NCI-H1417 treated with DMSO at 0.1 percent for 48 hours (cell line): Measurements from ENCODE around the gene GSE1.

ENCODE experiments used
- DNase-seq: peaks from one replicate; lab custom pipeline; 2025; lab: John Stamatoyannopoulos, UW

The GSE1 gene

GRCh38 chr16:85659805-85660511 lies 46.8 kb downstream of the GSE1 start:
- no peak for DNase-seq

DNA sequence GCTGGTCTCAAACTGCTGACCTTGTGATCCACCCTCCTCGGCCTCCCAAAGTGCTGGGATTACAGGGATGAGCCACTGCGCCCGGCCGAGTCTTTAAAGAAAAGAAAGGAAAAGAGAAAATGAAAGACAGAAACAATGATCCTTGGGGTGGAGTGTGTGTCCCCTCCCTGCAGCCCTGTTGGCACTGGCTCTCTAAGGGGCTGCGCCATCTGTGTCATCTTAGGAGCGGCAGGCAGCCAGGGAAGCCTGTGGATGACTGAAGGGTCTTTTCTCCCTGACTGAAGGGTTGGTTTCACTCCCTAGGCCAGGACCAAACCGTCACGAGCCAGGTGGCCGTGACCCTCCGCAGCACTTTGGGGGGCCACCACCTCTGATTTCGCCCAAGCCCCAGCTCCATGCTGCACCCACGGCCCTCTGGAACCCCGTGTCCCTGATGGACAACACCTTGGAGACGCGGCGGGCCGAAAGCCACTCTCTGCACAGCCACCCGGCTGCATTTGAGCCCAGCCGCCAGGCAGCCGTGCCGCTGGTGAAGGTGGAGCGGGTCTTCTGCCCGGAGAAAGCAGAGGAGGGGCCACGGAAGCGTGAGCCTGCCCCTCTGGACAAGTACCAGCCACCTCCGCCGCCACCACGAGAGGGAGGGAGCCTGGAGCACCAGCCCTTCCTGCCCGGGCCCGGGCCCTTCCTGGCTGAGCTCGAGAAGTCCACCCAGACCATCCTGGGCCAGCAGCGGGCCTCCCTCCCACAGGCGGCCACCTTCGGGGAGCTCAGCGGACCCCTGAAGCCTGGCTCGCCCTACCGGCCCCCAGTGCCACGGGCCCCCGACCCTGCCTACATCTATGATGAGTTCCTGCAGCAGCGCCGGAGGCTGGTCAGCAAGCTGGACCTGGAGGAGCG lies 48.0 kb downstream of the GSE1 start:
- no peak for DNase-seq

DNA sequence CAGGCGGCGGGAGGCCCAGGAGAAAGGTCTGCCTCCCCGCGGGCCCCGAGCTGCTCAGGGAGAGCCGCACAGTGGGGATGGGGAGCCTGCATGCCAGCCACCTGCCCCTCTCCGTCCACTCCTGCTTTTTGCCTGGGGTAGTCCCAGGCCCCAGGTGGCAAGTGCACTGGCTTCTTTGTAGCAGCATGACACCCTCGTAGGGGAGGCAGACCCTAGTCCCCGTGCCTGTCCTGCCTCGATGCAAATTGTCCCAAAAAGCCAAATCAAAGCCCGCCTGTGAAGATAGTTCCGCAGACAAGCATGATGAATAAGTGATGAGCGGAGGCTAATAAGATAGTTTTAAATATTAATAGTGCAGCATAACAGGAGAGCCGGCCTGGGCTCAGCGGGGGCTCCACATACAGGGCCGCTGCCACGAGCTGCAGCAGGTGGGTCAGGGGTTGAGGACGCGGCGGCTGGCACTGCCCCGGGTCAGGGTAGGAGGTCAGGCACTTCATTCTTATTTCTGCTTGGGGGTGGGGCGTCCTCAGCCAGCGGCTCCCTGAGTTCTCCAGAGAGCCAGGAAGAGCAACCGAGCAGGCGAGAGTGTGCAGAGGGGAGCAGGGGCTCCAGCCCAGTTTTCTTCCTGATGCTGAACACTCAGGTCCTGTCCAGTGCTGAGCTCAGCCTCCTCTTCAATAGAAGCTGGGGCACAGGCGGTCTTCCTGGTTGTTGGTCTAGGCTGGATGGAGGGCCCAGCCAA lies 48.8 kb downstream of the GSE1 start:
- DNase-seq, result no peak

GRCh38 chr16:85662482-85662812 lies 49.3 kb downstream of the GSE1 start:
- DNase-seq, result no peak

DNA sequence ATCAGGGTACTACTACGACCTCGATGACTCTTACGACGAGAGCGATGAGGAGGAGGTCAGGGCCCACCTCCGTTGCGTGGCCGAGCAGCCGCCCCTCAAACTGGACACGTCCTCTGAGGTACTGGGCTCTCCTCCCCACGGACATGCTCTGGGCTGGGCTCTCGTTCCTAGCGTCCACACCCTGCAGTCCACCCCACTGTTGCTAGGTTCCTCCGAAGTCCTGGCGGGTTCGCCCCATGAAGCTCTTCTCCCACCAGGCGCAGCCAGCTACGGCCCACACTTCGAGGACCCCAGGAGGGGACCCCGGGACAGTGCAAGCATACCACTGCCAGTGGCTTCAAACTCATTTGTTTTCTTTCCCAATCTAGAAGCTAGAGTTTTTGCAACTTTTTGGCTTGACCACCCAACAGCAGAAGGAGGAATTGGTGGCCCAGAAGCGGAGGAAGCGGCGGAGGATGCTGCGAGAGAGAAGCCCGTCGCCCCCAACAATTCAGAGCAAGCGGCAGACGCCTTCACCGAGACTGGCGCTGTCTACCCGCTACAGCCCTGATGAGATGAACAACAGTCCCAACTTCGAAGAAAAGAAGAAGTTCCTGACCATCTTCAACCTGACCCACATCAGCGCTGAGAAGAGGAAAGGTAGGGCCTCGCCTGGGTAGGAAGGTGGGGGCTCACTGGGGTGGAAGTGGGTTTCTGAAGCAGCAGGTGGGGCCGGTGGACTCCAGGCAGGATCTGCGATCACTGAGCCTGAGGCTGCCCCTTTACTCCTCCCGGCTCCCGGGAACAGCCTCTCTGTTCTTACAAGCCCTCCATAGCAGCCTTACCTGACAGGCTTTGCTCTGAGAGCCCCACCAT lies 50.1 kb downstream of the GSE1 start:
- DNase-seq, result no peak

DNA sequence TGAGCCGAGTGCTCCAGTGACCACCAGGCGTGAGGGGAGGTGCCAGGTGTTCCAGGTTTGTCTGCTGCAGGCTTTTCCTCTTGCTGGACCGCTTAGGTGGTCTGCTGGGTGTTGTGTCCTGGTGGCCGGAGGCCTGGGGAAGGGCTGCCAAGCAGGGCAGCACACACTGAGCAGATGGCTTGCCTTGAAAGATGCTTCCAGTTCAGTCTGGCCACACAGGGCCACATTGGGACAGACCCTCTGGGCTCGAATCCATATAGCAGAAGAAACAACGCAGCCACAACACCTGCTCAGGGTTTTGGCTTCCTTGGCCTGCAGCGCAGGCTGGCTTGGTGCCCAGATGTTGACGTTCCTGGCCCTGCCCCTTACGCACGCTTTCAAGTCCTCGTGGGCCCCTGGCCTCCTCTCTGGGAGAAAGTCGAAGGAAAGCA lies 50.8 kb downstream of the GSE1 start:
- DNase-seq, result no peak

DNA sequence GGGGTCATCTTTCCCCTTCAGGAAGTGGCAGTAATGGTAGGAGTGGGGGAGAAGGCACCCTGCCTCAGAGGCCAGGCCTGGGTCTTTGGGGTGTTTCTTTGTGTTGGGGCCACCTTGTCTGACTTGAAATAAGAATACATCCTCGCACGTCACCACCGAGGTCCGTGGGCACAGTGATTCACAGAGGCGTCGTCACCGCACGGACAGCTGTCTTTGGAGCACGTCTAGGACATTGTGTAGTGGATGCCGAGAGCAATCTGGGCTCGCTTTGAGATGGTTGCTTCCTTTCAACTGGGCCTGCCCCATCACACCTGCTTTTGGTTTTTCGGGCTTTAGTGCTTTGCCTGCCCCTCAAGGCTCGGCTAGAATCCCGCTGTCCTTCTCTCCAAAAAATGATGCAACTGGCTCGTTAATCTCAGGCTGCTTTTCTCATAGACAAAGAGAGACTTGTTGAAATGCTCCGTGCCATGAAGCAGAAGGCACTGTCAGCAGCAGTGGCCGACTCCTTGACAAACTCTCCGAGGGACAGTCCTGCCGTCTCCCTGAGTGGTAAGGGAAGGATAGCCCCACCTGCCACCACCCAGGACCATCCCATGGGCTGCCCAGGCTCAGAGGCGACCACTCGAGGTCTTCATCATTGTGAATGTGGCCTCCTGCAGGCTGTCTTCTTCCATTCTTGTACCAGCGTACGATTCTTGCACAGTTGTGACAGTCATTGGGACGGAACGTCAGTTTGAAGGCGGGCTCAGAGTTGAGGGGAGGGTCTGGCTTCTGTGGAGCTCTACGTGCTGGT lies 51.7 kb downstream of the GSE1 start:
- DNase-seq, result no peak

GRCh38 chr16:85665373-85665740 lies 52.2 kb downstream of the GSE1 start:
- DNase-seq, result no peak

GRCh38 chr16:85665929-85666328 lies 52.8 kb downstream of the GSE1 start:
- DNase-seq, result no peak

- no peak for DNase-seq
These were observed 54.1 kb downstream of the GSE1 start for GRCh38 chr16:85667261-85667660.

- DNase-seq, result no peak
These were observed 54.8 kb downstream of the GSE1 start for GRCh38 chr16:85667841-85668413.

DNA sequence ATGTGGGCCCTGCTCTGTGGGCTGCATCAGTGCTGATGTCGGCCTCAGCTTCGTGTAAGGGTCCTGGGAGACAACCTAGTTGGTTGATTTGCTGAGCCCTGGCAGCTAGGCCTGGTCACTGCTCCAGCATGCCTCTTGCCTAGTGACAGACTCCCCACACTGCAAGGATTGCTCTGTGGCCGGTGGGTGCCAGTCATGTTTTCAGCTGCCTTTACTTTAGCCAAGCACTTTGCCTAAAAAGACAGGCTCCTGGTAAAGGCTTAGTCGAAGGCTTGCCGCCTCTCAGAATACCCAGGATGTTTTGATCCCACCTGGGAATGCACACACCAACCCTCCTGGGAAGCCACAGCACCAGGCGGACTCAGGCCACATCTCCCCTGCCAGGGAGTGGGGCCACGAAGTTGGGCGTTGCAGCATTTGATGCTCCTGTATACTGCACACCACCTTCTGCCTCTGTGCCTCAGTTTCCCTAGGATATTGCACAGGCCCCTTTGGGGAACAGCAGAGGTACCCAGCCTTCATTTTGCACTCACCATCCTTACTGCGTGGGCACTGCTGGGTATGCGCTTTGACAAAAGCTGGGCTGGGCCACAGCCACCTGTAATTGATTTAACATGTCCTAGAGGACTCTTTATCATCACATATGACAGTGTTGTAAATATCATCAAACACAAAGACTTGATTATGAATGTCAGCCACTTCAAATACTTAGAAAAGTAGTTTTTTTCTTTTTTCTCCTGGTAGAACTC lies 55.7 kb downstream of the GSE1 start:
- DNase-seq, result no peak

DNA sequence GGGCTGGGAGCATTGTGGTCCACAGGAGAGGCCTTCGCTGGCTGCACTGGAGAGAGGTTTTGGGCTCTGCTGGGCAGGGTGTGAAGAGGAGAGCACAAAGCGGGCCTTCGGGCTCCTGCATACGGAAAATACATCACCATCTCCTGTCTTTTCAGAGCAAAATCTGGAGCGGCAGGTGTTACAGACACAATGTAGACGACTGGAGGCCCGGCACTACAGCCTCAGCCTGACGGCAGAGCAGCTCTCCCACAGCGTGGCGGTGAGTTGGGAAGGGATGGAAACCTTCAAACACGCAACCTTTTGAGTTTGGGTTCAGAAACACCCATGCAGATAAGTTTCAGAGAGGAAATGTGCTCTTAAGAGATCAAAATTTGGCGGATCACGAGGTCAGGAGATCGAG lies 57.7 kb downstream of the GSE1 start:
- DNase-seq, result no peak

- DNase-seq, result no peak
These were observed 60.7 kb downstream of the GSE1 start for GRCh38 chr16:85673529-85674417.

DNA sequence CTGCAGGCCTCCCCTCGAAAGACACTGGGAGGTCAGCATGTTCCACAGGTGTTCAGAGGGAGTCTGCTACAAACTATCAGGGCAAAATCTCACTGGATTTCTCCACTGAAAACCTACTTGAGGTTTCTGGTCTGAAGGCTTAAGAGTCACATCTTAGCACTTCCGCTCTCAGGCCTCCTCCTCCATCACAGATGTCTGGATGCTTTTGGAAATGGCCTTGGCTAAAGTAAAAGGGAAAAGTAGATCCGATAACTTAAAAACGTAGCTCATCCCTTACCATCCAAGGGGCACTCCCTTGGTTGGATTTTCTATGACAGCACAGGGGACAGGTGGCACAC lies 61.3 kb downstream of the GSE1 start:
- DNase-seq, result no peak

GRCh38 chr16:85674828-85675227 lies 61.7 kb downstream of the GSE1 start:
- no peak for DNase-seq

DNA sequence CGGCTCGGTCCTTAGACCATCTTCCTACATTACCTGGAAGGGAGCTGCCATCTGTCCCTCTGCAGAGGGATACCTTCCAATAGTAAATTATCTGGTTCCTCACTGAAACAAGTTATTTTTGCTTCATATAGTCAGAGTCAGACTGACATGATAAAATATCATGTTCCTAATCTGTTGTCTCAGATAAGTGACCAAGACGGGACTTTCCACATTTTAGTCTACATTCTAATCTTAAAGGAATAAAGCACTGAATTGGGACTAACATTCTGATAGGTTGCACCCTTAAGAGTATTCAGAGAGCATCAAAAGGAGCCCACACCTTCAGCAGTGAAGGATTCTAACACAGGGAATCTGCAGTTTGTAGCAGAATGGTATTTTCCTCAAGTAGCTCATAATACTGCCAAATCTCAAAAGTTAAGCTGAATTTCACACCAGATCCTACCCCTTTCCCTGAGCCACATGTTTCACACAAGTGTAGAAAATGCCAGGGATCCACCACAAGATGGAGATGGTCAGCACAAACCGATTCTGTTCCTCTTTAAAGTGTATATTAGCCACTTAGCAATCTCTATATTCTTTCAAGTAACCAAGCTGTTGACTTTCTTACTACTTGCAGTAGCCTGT lies 62.2 kb downstream of the GSE1 start:
- DNase-seq, result no peak

- no peak for DNase-seq
These were observed 63.3 kb downstream of the GSE1 start for GRCh38 chr16:85676466-85676865.
